HUDEP-2 (cell line): Measurements from ENCODE around the gene PARD3.

ENCODE experiments used
- DNase-seq, 76 experiments: peaks; one replicate each; lab custom pipeline; 2025; ENCODE audit not compliant: unreplicated experiment in 76 of 76; lab: John Stamatoyannopoulos, UW

The PARD3 gene

DNA sequence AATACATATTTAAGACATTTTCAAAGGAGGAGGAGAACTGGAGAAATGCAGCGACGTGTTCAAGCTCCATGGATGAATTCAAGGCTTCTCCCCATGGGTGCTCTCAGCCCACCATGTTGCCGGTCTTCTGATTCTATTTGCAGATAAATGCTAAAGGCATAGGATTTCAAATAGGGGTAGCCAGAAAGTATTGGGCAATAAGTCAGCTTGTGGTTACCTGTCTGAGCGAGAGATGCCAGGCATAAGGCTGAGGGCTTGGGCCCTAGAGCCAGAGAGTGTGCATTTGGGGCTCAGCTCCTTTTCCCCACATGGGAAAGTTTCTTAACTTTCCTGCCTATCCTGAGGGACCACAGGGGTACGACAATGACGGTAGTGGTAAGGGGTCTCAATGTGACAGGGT lies 180.0 kb downstream of the PARD3 start:
- DNase-seq: no peak

DNA sequence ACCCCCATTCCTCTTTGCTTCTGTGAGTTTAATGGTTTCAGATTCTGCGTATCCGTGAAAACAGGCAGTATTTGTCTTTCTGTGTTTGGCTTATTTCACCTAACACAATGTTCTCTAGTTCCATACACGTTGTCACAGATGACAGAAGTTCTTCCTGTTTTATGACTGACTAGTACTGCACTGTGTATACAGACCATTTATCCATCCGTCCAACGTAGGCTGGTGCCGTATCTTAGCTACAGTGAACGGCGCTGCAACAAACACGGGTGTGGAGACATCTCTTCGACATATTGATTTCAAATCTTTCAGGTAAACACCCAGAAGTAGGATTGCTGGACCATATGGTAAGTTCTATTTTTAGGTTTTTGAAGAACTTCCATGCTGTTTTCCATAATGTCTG lies 181.7 kb downstream of the PARD3 start:
- no peak for DNase-seq

DNA sequence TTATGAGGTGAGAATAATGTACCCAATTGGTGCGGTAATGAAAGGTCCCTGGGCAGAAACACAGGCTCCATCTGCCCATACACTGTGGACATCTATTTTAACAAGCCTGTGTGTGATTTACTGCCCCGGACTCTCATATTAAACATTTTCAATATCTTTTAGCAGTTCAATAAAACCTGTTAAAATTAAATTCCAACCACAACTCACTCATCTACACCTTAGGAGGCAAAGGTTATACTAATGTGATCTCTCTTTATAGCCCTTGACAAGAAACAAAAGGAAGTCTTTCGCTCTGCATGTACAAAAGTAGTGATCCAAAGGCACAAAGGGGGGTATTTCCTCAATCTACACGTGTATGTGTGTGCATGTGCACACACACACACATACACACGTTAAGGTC lies 186.0 kb downstream of the PARD3 start:
- DNase-seq: no peak

DNA sequence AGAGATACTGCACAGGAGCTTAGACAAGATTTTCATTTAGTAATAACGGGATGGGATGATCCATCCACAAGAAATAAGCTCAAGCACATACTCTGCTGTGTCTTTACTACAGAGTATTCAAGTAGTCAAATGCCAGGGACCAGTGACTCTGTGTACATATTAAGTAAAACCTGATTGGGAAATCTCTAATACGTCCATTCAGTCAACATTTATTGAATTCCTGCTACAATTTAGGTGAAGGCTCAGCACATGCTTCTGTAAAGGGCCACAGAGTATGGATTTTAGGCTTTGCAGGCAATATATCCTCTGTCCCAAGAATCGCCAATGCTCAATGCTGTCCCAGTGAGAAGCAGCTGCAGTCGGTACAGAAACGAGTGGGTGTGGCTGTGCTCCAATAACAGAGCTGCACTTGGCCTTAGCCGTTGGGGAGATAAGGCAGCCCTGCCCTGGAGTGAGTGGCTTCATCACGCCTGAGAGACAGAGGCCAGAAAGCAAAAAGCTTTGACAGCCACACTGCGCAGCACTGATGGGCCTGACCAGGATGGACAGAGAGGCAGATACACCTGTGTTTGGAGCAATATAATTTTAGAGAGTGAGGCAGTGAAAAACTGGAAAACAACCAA lies 186.8 kb downstream of the PARD3 start:
- peak in 73 of 76 experiments; percentile 34 to 92 (median 73) for DNase-seq

DNA sequence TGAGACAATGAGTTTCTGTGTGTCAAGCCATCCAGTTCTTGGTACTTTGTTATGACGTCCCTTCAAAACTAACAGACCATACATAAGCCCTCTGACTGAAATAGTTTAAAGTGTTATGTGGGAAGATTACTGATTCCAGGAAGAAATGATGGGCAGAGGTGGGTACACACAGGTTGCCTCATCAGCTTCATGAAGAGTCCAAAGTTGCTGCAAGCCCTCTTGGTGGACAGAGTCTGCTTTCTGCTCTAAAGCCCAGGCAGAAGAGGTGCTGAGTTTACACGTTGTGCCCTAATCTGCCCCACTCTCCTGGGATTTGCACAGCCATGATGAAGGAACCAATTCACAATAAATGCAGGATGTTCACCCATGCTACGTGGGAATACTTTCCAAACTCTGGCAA lies 187.4 kb downstream of the PARD3 start:
- peak in 2 of 76 experiments; percentile 2 to 3 for DNase-seq

DNA sequence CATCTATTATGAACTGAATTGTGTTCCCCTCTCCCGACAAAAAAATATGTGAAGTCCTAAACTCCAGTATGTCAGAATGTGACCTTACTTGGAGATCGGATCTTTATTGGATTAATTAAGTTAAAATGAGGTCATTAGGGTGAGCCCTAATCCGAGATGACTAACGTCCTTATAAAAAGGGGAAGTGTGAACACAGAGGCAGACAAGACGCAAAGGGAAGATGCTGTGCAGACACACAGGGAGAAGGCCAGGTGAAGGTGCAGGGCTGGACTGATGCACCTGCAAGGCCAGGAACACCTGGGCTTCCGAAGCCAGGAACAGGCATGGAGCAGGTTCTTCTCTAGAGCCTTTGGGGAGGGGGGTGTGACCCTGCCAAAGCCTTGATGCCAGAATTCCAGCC lies 187.8 kb downstream of the PARD3 start:
- DNase-seq: no peak

DNA sequence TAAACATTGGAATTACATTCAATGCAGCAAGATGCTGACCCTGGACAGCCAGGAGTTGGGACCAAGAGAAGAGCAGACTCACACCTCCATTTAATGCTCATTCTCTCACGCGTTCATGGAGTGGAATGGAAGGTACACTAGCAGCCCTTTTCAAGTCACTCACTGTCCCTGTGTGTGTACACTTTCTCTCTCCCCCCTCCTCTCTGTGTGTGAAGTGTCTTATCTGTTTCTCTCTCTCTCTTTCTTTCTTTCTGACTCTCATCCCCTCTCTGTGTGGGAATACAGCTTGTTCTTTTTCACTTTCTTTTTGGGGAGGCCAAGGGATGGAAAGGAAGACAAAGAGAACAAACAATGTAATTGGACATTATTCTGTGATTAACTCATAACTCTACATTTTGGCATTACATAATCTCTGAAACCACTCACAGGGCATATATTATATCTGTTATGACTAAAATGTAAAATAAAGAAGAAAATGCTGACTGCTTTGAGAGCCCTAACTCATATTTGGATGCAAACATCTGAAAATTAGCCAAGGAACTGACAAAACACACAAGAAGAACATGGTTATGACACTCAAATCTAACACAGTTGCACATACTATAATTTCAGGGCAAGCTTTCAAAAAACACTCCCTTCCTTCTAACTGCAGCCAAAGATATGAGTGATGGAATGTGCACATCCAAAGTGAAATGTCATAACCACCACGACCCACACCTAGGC lies 188.8 kb downstream of the PARD3 start:
- DNase-seq: no peak

DNA sequence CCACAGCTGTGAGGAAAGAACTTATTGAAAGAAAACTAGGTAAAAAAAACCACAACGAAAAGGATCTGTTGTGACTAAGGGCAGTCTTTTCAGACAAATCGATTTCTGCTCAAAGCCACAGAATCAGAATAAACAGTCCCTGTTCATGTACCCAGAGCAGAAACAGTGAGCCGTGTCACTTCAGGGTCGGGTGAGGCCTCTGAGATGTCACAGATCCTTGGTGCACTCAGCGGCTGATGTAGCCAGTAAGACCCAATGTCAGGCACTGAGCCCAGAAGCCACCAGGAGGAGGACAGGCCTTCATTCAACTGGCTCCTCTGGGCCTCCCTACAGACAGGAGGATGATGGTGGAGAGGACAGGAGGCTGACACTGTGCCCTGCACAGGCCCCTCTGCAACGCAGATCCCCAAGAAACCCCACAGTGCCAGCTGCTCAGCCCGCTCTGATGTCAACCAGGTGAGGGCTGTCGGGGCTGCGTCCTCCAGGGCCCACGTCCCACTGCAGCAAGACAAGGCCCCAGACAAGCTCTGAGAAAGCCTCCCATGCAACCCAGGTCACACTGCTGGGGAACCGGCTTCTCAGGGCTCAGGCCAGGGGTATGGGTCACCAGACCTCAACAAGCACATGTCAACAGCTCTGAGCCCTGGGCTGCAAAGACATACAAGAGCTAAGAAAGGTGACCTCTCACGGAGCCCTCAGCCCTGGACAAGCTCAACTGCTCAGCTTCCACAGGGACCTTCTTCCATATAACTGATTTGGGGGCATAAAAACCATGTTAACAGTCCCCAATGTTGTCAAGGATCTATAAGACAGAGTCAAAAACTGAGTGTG lies 190.6 kb downstream of the PARD3 start:
- DNase-seq: no peak

DNA sequence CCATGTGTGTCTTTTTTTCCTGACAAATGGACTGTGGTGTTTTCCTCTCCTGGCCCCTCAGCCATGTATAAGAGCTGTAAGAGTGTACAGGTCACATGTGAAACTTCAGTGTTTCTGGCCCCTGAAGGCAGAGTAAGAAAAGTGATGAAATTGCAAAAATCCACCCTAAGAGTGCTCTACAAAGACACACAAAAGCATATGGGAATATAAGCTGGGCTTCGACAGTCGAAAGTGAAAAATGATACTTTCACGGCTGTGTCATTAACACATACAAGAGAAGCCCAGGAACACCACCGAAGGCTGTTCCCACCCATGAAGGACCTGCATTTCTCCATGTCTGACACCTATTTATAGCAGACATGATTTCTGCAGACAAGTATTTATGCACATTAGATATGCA lies 192.2 kb downstream of the PARD3 start:
- no peak for DNase-seq

DNA sequence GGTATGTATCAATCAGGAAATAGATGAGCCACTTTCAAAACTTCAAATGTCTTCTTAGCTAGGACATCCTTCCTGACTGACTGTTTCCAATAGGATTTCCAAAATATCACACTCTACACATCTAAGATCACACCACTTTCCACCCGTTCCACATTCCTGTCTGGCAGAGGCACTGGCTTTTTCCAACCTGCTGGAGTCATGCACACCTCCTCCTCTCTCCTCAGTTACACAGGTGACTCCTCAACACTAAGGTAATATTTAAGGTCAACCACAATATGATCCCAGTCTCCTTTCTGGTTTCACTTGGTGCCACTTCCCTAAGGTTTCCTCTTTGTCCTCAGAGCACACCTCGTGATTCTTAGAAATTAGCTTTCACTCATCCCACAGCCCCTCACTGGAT lies 196.5 kb downstream of the PARD3 start:
- DNase-seq: no peak

DNA sequence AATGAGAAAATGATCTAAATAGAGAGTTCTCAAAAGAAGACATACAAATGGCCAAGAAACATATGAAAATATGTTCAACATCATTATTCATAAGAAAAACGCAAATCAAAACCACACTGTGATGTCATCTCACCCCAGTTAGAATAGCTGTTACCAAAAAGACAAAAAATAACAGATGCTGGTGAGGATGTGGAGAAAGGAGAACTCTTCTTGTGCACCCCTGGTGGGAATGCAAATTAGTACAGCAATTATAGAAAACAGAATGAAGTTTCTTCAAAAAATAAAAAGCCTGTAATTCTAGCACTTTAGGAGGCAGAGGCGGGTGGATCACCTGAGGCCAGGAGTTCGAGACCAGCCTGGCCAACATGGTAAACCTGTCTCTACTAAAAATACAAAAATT lies 199.3 kb downstream of the PARD3 start:
- no peak for DNase-seq

DNA sequence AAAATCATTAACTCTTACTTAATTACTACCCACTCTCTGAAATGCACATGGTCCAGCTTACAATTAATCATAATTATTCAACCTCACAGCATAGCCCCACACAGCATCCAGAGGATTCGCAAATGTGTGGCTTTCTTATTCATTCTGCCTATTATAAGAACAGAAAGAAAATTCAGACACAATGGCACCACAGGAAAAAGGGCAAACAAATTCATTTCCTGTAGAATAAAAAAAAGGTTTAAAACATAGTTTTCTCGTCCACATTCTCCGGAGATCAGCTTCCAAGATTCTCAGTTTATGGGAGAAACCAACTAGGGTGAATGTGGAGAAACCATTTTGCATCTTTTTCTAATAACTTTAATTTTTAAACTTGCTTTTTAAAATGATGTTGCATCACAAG lies 201.6 kb downstream of the PARD3 start:
- DNase-seq: no peak

DNA sequence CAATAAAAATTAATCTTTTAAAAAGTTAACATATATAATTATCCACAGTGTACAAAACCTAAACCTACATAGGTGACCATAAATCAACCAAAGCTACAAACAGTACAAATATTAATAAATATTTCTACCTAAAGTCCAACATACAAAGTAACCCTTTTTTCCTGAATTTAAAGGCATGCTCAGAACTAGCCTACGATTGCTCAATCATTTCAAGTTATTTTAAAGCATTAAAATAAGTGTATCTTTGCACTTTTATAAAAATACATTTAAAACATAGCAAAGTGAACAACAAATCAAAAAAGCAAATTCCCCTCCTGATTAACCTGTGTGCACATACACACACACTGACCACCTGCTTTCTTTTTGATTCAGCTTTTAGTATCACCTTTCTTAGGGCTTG lies 202.2 kb downstream of the PARD3 start:
- no peak for DNase-seq

DNA sequence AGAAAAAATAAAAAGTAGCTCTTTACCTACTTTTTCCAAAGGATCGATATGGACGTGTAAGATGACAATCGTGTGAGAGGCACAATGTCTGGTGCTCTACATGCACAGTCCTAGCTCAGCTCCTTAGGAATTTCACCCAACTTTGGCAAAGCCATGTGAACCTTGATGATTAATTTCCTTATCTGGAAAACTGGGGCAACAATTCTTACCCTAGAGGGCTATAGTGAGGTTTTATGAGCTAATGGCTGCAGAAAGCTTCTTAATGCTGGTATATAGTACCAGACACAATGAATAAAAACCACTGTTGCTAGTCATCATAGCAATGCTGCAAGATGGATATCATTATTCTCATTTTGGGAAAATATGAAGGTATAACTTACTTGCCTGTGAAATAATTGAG lies 202.7 kb downstream of the PARD3 start:
- no peak for DNase-seq

DNA sequence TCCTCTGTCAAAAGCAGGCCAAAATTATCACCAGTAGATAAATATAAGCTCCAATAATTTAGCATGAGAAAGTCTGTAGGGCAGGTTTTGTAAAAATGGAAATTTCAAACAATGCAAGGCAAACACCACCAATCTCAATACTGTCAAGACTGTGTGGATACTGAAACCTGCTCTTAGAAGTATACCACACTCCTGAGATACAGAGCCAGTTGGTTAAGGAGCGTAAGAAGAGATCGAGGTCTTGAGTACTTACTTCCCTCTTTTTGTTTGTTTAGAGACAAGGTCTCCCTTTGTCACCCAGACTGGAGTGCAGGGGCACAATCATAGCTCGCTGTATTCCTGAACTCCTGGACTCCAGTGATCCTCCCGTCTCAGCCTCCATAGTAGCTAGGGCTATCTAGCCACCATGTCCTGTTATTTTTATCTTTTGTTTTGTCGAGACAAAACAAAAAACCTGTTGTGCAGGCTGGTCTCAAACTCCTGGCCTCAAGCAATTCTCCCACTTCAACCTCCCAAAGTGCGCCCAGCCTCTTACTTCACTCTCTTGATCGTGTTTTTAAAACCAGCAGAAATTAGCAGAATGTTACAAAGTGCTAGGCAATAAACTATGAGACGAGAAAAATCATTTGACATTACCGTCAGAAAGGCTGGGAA lies 205.7 kb downstream of the PARD3 start:
- DNase-seq: no peak

DNA sequence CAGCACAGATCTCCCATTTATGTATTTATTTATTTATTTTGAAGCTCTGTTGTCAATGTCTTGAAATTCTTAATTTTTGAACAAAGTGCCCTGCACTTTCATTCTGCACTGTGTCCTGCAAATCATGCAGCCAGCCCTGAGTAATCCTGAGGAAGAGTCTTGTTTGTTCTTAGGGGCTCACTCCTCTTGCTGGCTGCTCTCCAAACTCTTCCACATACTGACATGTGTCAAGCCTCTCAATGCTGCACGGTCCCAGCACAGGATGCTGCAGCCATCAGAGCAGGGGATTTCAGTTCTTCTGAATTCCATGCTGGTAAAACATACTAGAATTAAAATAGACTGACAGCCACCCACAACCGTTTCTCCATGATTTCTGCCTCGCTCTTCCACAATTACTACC lies 207.2 kb downstream of the PARD3 start:
- no peak for DNase-seq

DNA sequence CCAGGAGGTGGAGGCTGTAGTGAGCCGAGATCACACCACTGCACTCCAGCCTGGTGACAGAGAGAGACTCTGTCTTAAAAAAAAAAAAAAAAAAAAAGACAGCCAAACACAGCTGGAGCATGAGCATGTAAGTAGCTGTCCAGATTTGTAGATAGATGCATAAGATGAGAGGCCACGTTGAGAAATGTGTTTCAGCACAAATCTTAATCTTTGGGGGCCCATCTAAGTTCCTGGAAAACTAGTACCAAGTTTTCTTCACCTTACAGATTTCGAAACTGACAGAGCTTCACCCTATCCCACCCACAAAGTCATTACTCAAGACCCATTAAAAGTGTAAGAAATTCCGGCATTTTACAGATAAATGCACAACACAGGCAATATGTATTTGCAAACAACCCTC lies 208.2 kb downstream of the PARD3 start:
- DNase-seq: no peak

DNA sequence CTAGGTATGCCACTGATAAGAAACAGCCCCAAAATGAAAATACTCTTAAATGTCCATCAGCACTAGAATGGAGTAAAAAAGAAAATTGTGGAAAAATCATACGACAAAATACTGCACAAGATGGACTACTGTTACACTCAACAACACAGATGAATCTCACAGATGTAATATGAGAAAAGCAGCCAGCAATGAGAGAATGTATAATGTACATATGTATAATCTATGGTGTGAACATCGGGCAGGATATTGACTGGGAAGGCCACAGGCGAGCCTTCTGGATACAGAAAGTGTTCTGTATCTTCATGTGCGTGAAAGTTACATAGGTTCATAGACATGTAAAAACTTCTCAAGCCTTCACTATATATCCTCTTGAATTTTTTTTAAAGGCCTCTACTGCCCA lies 212.6 kb downstream of the PARD3 start:
- no peak for DNase-seq

DNA sequence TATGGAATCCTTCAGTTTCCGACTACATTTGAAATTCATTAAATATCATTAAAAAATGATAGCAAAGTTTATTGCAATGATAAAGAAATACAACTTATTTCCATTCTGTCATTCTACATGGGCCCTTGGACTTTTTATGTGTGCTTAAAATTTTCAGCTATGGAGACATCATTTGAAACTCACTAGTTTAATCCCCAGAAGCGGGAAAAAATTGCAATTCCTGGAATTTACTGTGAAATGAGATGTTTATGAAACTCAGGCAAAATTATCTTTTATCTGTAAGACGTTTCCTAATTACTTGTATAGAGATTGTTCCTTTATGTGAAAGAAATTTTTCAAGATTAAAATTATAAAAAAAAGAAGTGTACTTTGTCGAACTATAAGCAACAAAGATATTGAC lies 213.4 kb downstream of the PARD3 start:
- DNase-seq: no peak

DNA sequence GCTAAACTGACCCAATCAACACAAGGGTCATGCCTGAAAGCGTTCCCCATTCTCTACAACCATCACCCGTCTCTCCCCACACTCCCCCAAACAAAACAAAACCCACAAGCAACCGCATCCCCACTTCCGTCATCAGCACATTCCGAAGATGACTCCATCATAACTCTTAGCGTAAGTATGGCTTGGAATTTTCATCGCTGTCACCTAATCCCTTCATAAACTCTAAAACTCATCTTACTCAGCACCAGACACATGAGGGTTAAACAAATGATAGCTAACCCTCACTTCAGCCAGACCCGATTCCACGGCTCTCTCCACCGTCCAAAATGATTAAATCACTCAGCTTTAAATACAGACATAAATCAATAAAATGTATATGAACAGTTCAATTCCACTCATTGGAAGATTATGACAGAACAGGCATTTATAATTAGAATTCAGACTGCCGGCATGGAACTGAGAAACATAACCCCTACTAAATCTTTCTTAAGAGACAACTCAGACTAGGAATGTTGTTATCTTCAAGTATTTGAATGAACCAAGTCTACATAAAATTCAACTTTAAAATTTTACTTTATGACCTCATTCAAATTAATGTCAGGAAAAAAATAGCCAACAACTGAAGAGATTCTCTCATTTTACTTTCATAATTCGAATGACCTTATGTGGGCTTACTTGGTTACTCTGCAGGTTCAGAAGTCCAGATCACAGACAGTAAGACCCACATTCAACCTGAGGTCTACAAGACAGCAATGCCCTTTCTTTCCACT lies 215.9 kb downstream of the PARD3 start:
- DNase-seq: no peak

DNA sequence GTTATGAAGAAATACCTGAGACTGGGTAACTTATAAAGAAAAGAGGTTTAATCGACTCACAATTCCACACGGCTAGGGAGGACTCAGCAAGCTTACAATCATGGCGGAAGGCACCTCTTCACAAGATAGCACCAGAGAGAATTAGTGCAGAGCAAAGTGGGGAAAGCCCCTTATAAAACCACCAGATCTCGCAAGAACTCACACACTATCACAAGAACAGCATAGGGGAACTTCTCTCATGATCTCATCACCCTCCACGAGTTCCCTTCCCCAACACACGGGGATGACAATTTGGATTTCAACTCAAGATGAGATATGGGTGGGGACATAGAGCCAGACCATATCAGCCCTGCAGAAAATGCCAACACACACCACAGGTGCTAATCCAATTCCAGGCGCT lies 218.7 kb downstream of the PARD3 start:
- no peak for DNase-seq
